ENCODE data around the gene FIBP. TPM values are rescaled to one million over a fixed set of nuclear protein-coding genes. Genes with fewer than 3 reads are reported as not detected.
A peak's percentile ranks its signal among the peaks of the same experiment; 100 is the strongest.

Gene FIBP
- total RNA-seq (10 to 100 TPM; 46.3 to 63.2 (median 49.9) TPM), polyA plus RNA-seq (10 to 100 TPM; 44.0 to 88.4 TPM)
- long read RNA-seq, donor 1, transcript FIBP-202 (10 exons, 1,248 nt), result major isoform, 43 of 56 reads
- long read RNA-seq, donor 1, partial matches to known transcripts, result 4 of 56 reads
- long read RNA-seq, donor 1, other reads (novel, unspliced or antisense), result 5 of 56 reads
- long read RNA-seq, donor 2, transcript FIBP-202 (10 exons, 1,248 nt), result major isoform, 56 of 65 reads
- long read RNA-seq, donor 2, partial matches to known transcripts, result 2 of 65 reads
- long read RNA-seq, donor 2, other reads (novel, unspliced or antisense), result 4 of 65 reads
- long read RNA-seq, donor 3, transcript FIBP-202 (10 exons, 1,248 nt), result major isoform, 41 of 55 reads
- long read RNA-seq, donor 3, transcript FIBP-201 (10 exons, 1,261 nt), result minor isoform, 6 of 55 reads
- long read RNA-seq, donor 3, partial matches to known transcripts, result 0 of 55 reads
- long read RNA-seq, donor 3, other reads (novel, unspliced or antisense), result 8 of 55 reads

GRCh38 chr11:65888163-65888814 is at the start of gene FIBP:
Gene FIBP, minus strand, starts transcription at chr11:65888471. Its CDS starts 53 bp downstream, at chr11:65888418.
- Histone ChIP-seq H3K27ac (peak within 1 kb of the TSS; percentile 91 to 100 (median 98)), H3K27me3 (no peaks in the 10 kb centered on the region), H3K9me3 (no peaks in the 10 kb centered on the region), H3K4me1 (peaks cover 20 to 70% (median 57%) of the 10 kb centered on the region in 9 donors), H3K36me3 (peaks cover 0 to 38% (median 16%) of the 10 kb centered on the region in 9 donors), H3K4me3 (peak within 1 kb of the TSS; percentile 48 to 98 (median 76))
- 0 to 1% methylated on average over 53 to 56 of the region's 57 CpGs for WGBS, 2 donors
- DNase-seq (peak; percentile 98), ATAC-seq (peak; percentile 82 to 90 (median 87))
- TF ChIP-seq, protein P1, sequence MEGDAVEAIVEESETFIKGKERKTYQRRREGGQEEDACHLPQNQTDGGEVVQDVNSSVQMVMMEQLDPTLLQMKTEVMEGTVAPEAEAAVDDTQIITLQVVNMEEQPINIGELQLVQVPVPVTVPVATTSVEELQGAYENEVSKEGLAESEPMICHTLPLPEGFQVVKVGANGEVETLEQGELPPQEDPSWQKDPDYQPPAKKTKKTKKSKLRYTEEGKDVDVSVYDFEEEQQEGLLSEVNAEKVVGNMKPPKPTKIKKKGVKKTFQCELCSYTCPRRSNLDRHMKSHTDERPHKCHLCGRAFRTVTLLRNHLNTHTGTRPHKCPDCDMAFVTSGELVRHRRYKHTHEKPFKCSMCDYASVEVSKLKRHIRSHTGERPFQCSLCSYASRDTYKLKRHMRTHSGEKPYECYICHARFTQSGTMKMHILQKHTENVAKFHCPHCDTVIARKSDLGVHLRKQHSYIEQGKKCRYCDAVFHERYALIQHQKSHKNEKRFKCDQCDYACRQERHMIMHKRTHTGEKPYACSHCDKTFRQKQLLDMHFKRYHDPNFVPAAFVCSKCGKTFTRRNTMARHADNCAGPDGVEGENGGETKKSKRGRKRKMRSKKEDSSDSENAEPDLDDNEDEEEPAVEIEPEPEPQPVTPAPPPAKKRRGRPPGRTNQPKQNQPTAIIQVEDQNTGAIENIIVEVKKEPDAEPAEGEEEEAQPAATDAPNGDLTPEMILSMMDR (IDR thresholded peaks at IDR 0.05), result peak; percentile 81 to 93 (median 88)
- intact Hi-C loops (cut with DNase I), result loop anchor here in 7 of 10 donors (1.0 to 10.0 kb wide), 9 partner anchors 15 to 173 kb away; partner anchors contain the start of genes SART1 (in 6 of the 7), C11orf68 (in 4 of the 7), DRAP1 (in 4 of the 7) and CFL1 (in 2 of the 7)

GRCh38 chr11:65937766-65938165 is 49.5 kb upstream of the FIBP start:
- intact Hi-C loops (cut with DNase I), result no loop called here
- H3K27me3 ChIP-seq, result peaks cover 0 to 26% (median 6%) of the 10 kb centered on the region in 7 donors
- no peaks in the 10 kb centered on the region for H3K9me3 ChIP-seq
- no peak overlapping the region for H3K4me3 ChIP-seq
- H3K4me1 ChIP-seq, result peaks cover 0 to 15% (median 0%) of the 10 kb centered on the region in 9 donors
- ATAC-seq (no peak), DNase-seq (no peak)
- no peak overlapping the region for H3K27ac ChIP-seq
- 50 to 64% methylated on average over 4 of the region's 4 CpGs for WGBS, 2 donors
- no peaks in the 10 kb centered on the region for H3K36me3 ChIP-seq
- TF ChIP-seq, protein P1 (IDR thresholded peaks at IDR 0.05), result no peak

- TF ChIP-seq, protein P1 (IDR thresholded peaks at IDR 0.05), result no peak
- no peak overlapping the region for H3K27ac ChIP-seq
- ATAC-seq, result no peak
- H3K27me3 ChIP-seq, result peaks cover 0 to 20% (median 3%) of the 10 kb centered on the region in 7 donors
- DNase-seq, result no peak
- no peaks in the 10 kb centered on the region for H3K36me3 ChIP-seq
- H3K4me1 ChIP-seq, result no peaks in the 10 kb centered on the region
- WGBS, 2 donors, result 48 to 54% methylated on average over 4 of the region's 4 CpGs
- H3K9me3 ChIP-seq, result no peaks in the 10 kb centered on the region
- no peak overlapping the region for H3K4me3 ChIP-seq
- intact Hi-C loops (cut with DNase I), result no loop called here
Observed at GRCh38 chr11:65934014-65934413, 45.7 kb upstream of the FIBP start.

GRCh38 chr11:65932558-65932919 is 44.3 kb upstream of the FIBP start:
- WGBS, 2 donors, result 29 to 35% methylated on average over 9 of the region's 9 CpGs
- intact Hi-C loops (cut with DNase I), result no loop called here
- TF ChIP-seq, protein P1 (IDR thresholded peaks at IDR 0.05), result peak in 2 of 9 donors; percentile 11 to 14

More at GRCh38 chr11:65932558-65932919, 44.3 kb upstream of the FIBP start:
- peaks cover 0 to 11% (median 0%) of the 10 kb centered on the region in 9 donors for H3K4me1 ChIP-seq
- no peaks in the 10 kb centered on the region for H3K9me3 ChIP-seq
- DNase-seq (no peak), ATAC-seq (no peak)
- H3K27ac ChIP-seq, result no peak overlapping the region
- peaks cover 0 to 15% (median 3%) of the 10 kb centered on the region in 7 donors for H3K27me3 ChIP-seq
- no peaks in the 10 kb centered on the region for H3K36me3 ChIP-seq
- H3K4me3 ChIP-seq, result no peak overlapping the region
